Measurements from ENCODE around the gene MRPL34. TPM values are rescaled to one million over a fixed set of nuclear protein-coding genes. Genes with fewer than 3 reads are reported as not detected.

The MRPL34 gene
- total and polyA plus RNA-seq, 8 donors: 32.2 to 91.9 (median 39.4) TPM

DNA sequence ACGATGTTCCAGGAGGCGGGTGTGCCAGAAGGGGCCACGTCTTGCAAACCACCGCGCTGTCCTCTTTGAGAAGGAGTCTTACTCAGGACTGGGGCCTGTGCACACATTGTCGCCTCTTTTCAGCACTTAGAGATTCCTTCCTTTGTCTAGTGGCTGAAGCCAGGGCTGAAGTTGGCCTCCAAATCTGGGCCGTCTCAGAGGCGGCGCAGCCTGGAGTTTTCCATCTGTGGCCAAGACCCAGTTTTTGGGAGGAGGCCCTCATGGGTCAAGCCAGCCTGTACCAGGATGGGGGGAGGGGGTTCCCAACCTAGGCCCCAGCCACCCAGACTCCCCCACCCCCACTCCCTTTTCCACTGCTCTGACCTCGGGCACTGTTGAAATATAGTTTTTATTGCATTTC is 17.2 kb downstream of the MRPL34 start:
- H3K36me3 ChIP-seq: peaks cover 0 to 57% of the 10 kb centered on the region in 2 donors
- ATAC-seq (no peak), DNase-seq (no peak)
- H3K4me1 ChIP-seq: peaks cover 0 to 17% of the 10 kb centered on the region in 2 donors
- no peaks in the 10 kb centered on the region for H3K9me3 ChIP-seq
- TF ChIP-seq, protein P1, sequence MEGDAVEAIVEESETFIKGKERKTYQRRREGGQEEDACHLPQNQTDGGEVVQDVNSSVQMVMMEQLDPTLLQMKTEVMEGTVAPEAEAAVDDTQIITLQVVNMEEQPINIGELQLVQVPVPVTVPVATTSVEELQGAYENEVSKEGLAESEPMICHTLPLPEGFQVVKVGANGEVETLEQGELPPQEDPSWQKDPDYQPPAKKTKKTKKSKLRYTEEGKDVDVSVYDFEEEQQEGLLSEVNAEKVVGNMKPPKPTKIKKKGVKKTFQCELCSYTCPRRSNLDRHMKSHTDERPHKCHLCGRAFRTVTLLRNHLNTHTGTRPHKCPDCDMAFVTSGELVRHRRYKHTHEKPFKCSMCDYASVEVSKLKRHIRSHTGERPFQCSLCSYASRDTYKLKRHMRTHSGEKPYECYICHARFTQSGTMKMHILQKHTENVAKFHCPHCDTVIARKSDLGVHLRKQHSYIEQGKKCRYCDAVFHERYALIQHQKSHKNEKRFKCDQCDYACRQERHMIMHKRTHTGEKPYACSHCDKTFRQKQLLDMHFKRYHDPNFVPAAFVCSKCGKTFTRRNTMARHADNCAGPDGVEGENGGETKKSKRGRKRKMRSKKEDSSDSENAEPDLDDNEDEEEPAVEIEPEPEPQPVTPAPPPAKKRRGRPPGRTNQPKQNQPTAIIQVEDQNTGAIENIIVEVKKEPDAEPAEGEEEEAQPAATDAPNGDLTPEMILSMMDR (IDR thresholded peaks at IDR 0.05): no peak
- peaks cover 0 to 6% of the 10 kb centered on the region in 2 donors for H3K27me3 ChIP-seq
- H3K4me3 ChIP-seq: no peak overlapping the region
- intact Hi-C loops (cut with DNase I): no loop called here
- no peak overlapping the region for H3K27ac ChIP-seq

DNA sequence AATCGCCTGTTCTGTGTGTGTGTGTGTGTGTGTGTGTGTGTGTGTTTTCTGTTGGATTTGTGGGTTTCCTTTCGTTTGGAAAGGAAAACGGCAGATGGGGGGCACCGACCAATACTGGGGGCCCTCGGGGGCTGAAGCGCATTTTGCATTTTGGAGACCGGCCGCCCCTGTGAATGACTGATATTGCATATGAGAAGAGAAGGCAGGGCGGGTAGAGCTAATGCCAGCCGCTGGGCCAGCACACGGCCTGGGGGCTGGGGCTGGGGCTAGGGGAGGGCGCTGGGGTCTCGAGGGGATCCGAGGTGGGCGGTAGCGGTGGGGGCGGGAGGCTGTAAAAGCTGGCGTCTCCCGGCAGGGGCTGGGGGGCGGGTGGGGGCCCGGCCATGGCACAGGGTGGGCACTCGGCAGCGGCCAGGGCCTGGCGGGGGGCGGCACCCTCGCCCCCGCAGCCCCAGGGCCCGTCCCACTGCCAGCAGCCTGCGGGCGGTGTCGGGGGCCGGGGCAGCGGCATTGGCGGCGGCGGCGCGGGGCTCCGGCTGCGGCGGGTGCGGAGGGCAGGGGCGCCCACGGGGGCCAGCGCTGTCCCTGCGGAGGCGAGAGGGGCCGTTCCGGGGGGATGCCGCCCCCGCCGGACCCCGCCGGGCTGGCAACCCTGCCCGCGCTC is 17.8 kb downstream of the MRPL34 start:
- H3K4me3 ChIP-seq: no peak overlapping the region
- TF ChIP-seq, protein P1 (IDR thresholded peaks at IDR 0.05): no peak

DNA sequence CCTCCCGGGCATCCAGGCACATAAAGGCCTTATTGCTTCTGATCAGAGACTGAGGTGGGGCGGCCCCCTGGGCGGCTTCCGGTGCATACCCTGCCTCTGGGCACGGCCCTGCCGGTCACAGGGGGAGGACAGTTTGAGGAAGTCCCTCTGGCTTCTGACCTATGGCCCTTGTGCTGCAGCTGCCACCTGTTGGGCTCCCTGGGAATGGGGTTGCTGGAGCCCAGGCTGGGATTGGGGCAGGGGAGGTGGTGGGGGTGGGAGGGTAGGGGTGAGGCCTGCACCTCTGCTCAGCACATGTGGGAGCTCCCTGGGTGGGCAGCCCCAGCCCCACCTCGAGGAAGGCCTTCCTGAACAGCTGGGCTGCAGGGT is 18.3 kb downstream of the MRPL34 start:
- TF ChIP-seq, protein P1 (IDR thresholded peaks at IDR 0.05): no peak
- peaks cover 0 to 17% of the 10 kb centered on the region in 2 donors for H3K27me3 ChIP-seq
- DNase-seq (no peak), ATAC-seq (no peak)
- H3K36me3 ChIP-seq: peaks cover 0 to 47% of the 10 kb centered on the region in 2 donors
- no peak overlapping the region for H3K27ac ChIP-seq
- H3K4me3 ChIP-seq: no peak overlapping the region
- H3K4me1 ChIP-seq: peaks cover 0 to 26% of the 10 kb centered on the region in 2 donors
- intact Hi-C loops (cut with DNase I): no loop called here
- H3K9me3 ChIP-seq: no peaks in the 10 kb centered on the region

More for the DNA sequence above, 17.8 kb downstream of the MRPL34 start:
- H3K36me3 ChIP-seq: peaks cover 0 to 52% of the 10 kb centered on the region in 2 donors
- peaks cover 0 to 21% of the 10 kb centered on the region in 2 donors for H3K4me1 ChIP-seq
- peaks cover 0 to 11% of the 10 kb centered on the region in 2 donors for H3K27me3 ChIP-seq
- no peak overlapping the region for H3K27ac ChIP-seq
- no peak for ATAC-seq
- H3K9me3 ChIP-seq: no peaks in the 10 kb centered on the region
- no peak for DNase-seq
- intact Hi-C loops (cut with DNase I): no loop called here

DNA sequence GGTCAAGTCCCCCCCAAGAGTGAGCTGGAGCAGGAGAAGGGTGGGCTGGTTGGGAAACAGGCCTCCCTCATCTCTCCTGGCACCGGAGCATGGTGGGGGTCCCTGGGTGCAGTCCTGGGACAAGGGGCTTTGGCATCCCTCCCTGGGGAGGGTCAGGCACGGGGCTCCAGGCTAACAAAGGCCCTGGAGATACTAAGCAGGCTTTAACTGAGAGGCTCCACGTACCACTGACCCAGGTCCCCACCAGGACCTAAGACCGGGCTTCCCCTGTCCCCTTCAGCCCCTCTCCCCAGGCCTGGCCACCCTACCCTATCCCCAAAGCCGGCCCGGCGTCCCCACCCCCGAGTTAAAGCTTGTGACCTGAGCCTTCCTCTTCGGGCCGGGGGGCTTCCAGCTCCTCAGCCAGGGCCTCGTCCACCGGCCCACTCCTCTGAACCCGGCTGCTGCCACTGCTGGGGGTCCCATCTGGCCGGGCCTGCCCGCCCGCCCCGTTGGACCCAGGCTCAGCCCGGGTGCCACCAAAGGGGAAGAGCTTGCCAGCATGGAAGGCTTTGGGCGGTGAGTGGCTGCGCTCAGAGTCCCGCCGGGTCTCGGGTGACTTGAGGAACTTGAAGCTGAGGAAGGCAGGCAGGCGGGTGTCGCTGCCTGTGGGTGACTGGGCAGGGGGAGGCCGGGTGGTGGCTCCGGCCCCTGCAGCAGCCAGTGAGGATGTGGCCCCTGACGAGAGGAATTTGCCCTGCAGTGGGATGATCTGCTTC is 18.9 kb downstream of the MRPL34 start:
- Histone ChIP-seq H3K9me3 (no peaks in the 10 kb centered on the region), H3K27ac (no peak overlapping the region), H3K27me3 (peaks cover 0 to 22% of the 10 kb centered on the region in 2 donors), H3K4me3 (no peak overlapping the region), H3K4me1 (peaks cover 0 to 32% of the 10 kb centered on the region in 2 donors), H3K36me3 (peaks cover 0 to 41% of the 10 kb centered on the region in 2 donors)
- intact Hi-C loops (cut with DNase I): no loop called here
- no peak for DNase-seq
- ATAC-seq: no peak
- TF ChIP-seq, protein P1 (IDR thresholded peaks at IDR 0.05): no peak

DNA sequence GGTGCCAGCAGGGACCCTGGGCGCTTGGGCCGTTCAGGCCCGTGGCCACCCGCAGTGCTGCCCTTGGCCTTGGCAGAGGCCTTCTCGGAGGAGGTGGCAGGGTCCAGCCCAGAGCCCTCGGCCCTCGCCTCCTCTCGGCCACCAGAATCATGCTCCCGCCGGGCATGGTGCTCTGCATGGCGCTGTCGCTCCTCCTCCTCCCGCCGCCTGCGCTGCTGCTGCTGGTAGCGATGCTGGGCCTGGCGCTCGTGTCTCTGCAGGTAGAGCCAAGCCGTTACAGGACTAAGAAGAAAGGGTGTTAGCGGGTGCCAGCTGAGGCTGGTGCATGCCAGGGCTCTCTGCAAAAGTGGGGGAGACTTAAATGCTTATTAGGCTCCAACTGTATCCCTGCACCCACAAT is 19.5 kb downstream of the MRPL34 start:
- peaks cover 0 to 28% of the 10 kb centered on the region in 2 donors for H3K27me3 ChIP-seq
- TF ChIP-seq, protein P1 (IDR thresholded peaks at IDR 0.05): no peak
- intact Hi-C loops (cut with DNase I): no loop called here

More for the DNA sequence above, 19.5 kb downstream of the MRPL34 start:
- H3K36me3 ChIP-seq: peaks cover 0 to 35% of the 10 kb centered on the region in 2 donors
- ATAC-seq (no peak), DNase-seq (no peak)
- H3K4me3 ChIP-seq: no peak overlapping the region
- no peaks in the 10 kb centered on the region for H3K9me3 ChIP-seq
- H3K4me1 ChIP-seq: peaks cover 0 to 33% of the 10 kb centered on the region in 2 donors
- no peak overlapping the region for H3K27ac ChIP-seq

Data from left lung (tissue), 10 donors.